HPDE6-E6E7 (cell line): ENCODE results near the gene KRTAP24-1.

Experiments
- DNase-seq: peaks from one replicate; pipeline ENCODE4 v3.0.0; 2011; ENCODE audit warnings: missing footprints; ENCODE audit errors: extremely low spot score

The KRTAP24-1 gene

GRCh38 chr21:30234643-30235042, 48.1 kb downstream of the KRTAP24-1 start:
- DNase-seq, result peak; percentile 44

GRCh38 chr21:30234050-30234449, 48.7 kb downstream of the KRTAP24-1 start:
- no peak for DNase-seq

- no peak for DNase-seq
Observed at GRCh38 chr21:30233228-30234020, 49.3 kb downstream of the KRTAP24-1 start.

DNA sequence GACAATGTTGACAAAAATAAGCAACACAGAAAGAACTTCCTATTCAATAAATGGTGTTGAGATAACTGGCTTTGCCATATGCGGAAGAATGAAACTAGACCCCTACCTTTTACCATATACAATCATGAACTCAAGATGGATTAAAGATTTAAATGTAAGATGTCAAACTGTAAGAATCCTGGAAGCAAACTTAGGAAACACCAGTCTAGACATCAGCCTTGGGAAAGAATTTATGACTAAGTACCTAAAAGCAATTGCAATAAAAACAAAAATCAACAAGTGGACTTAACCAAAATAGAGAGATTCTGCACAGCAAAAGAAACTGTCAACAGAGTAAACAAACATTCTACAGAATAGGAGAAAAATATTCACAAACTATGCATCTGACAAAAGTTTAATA, 50.7 kb downstream of the KRTAP24-1 start:
- no peak for DNase-seq
